ENCODE data around the gene ADARB1.

The ADARB1 gene

DNA sequence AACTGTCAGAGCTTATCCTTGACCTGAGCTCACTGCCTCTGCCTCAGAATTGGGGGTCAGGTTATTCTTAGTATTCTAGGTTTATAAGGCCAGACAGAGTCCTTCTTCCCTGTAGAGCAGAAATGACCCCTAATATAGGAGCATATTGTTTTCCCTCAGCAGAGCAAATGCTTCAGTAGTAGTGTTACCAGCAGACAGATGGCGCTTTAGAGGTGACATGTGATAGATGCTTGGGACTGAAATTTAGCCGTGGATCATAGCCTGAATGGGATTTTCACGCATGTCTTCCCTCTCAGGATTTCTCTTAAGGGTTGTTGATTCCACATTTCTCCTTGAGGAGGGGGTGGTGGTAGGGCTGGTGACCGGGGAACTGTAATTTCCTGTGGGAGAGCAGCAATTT is 24.5 kb downstream of the ADARB1 start:
- no peak for FAIRE-seq

DNA sequence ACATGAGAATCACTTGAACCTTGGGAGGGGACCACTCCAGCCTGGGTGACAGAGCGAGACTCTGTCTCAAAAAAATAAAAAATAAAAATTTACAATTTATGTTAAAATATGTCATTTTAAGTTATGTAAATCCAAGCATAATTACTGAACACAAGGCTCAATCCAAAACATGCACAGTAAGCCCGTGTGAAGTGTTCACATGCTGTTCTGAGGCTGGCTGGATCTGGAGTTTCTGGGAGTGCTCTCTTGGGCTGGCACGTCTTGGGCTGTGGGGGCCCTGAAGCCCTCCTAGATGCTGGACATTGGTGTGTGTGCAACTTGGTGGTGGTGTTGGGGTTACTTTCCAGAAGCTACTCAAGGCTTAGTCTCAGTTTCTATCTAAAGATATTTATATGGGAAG is 25.2 kb downstream of the ADARB1 start:
- FAIRE-seq: no peak

DNA sequence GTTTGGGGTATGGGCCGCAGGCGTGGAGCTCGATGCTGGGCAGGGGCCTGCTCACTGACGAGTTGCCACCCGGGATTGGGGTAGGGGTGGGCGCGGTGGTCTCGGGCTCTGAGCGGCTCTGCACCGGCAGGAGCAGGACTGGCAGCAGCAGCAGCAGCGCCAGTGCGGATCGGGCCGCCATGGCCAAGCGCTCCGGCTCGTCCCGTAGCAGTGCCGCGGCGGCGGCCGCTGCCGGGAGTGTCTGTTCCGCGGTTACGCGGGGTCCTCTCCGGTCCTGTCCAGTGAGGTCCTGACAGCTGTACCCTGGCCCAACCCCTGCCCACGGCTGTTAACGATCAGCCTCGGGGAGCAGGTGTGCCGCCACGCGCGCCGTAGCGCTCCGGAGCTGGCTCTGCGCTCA is 26.5 kb downstream of the ADARB1 start:
- FAIRE-seq: no peak

DNA sequence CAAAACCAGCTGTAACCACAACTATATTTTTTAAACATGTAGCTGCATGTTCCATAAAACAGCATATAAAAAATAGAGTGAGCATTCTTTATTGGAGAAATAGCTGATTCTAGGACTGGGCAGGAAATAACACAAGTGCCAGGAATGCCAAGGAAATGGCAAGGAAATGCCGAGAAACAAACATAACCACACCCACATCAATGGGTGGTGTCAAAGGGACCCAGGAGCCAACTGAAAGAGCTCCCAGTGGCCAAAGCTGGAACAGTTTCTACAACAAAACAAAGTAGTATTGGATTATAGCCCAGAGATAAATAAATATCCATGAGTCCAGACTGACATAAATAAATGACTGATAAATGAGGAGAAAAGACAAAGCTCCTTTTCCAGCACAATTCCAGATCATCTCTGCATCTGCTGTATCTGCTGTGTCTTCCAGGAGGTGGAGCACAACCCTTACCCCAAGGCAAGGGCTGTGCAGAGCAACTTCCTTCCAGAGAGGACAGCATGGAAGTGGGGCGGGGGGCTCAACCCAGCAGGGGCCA is 28.1 kb downstream of the ADARB1 start:
- FAIRE-seq: no peak

DNA sequence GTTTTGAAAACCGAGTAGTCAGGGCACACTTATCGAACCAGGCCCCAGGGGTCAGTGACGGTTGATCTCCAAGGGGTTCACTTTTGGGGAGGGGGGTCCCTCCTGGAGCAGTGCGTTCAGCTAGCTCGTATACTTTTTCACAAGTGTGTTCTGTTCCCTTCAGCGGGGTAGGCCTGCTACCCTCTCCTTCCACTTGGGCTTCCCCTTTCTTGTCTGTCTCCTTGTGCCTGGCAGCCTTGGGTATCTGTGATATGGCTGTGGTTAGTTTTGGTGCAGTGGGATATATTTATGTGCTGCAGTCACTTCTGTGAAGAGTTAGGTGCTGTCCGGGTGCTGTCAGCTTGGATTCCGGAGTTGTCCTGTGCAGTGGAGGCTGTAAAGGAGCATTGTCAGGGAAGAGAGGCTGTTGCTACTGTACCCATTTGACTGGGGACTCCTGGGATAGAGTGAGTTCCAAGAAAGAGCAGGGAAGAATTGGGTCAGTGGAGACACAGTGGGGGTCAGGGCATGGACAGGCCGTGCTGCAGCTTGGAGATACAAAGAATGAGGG is 29.7 kb downstream of the ADARB1 start:
- FAIRE-seq: no peak

DNA sequence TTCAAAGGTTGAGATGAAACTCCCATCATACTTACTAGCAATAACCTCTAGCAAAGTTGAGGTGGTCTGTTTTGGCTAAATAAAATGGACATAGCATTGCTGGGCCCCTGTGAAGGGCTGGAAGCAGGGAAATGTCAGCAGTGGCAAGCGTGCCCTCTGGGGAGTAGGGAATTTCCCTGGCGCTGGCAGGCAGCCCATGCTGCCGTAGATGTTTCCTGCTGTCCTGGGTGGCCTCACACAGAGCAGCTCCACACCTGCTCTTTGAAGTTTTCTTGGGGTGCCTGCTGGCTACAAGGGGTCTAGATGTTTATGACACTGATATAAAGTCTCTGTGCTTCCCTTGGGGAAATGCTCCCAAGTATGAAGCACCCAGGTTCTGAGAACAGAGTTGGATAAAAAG is 30.2 kb downstream of the ADARB1 start:
- no peak for FAIRE-seq

DNA sequence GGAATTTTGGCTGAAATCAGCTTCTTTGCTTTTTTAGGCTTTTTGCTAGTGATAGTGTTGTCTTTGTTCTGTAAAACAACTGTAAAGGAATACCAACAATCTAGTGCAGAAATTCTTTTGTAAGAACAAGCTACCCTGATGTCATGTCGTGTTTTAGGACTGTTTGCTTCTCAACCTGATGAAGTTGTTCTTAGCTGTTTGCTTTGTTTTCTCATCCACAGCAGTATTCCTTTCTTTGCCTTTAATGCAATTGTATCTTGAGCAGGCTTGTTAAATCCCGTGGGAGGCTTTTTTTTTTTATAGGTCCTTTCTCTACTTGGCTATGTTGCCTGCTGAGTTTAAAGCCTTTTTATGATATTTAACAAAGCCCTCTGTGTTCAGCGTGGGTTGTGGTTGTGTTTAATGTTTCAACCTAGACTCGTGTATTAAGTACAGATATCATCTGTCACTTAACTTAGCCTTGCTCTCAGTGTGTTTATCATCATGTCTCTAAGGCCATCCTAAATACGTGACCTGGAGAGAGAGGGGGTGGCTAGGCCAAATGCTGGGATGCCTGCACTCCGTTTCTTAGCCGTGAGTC is 31.6 kb downstream of the ADARB1 start:
- FAIRE-seq: no peak

DNA sequence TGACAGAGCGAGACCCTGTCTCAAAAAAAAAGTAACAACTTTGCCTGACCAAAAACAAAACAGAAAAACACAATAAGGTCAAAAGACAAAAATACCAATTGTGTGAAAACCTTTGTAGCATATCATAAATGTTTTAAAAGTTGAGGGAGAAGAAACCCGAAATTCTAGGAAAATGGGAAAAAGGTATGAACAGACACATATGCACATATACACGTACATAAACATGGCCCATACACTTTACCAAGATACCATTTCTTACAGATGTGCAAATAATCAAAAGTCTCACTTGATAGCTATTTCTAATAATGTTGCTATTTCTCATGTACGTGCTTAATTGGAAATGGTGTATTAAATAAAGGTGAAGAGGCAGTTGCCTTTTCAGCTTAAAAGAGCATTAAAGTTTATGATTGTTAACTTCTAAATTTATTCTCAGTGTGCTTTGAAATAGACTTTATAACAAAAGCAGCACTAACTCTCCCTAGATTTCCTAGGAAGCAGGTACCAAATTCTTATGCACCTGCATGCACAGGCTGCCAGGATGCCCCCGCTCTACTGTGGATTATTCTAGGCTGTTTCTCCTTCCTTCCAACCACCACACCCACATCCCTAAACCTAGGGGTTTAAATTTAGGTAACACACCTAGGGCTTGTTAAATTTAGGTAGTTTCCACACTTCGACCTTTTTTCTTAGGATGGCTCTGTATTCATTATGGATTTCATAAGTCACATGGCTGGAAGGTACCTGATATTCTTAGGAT is 33.8 kb downstream of the ADARB1 start:
- FAIRE-seq: no peak

DNA sequence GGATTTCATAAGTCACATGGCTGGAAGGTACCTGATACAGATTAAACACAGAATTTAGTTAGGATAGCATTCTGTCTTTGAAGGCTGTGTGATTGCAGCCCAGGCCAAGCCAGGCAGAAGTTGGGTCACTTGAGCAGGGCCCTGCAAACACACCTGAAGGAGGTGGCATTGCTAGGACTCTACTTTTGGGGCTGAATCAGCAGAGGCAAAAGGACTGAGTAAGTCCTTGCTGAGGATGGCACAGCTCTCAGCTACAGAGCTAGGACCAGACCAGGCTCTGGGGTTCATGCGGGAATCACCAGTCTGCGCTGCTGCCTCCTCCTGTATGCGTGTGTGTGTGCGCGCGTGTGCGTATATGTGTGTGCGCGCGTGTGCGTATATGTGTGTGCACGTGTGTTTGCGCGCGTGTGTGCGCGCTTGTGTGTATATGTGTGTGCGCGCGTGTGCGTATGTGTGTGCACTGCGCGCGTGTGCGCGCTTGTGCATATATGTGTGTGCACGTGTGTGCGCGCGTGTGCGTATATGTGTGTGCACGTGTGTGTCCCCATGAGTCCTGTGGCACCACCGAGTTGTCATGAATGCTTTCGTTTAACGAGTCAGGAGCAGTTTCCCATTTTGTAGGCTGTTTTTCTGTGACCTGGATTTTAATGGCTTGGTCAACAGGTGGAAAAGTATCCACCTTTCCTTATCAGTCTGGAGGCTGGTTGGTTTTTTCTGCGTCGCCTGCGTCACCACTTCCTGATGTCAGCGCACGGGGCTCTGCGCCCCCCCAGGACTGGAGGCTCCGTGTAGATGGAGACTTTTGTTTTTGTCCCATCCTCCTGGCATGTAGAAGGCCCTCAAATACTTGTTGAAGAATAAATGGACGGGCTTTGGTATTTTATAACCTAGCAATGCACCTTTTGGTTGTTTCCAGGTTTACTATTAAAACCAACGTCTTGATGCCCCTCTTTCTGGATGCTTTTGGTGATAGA is 34.7 kb downstream of the ADARB1 start:
- no peak for FAIRE-seq

DNA sequence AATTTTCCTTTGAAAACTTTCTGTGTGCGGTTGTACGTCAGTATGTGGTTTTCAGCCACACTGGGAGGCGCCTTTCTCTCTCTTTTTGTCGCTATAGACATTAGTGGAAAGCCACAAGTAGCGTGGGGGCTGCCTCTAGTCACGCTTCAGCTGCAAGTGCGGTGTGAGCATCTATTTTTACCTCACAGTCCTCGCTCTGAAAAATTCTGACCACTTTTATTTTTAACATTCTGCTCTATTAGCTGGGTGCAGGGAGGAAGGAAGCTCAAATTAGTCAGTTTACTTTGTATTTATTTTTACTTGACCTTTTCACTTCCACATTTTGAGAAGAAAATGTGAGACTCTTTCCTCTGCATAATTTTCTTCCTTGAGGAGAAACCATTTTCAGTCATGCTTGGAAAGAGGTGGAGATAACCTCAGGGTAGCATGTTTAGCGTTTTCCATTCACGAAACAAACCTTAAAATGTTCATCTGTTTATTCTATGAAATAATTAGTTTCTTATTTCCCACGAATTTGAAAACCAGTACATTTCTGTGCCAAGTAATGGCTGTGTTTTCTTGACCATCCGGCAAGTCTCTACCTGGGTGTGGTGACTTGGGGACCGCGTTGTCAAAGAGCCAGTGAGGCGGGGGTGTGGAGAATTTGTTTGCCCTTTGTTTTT is 35.6 kb downstream of the ADARB1 start:
- no peak for FAIRE-seq

DNA sequence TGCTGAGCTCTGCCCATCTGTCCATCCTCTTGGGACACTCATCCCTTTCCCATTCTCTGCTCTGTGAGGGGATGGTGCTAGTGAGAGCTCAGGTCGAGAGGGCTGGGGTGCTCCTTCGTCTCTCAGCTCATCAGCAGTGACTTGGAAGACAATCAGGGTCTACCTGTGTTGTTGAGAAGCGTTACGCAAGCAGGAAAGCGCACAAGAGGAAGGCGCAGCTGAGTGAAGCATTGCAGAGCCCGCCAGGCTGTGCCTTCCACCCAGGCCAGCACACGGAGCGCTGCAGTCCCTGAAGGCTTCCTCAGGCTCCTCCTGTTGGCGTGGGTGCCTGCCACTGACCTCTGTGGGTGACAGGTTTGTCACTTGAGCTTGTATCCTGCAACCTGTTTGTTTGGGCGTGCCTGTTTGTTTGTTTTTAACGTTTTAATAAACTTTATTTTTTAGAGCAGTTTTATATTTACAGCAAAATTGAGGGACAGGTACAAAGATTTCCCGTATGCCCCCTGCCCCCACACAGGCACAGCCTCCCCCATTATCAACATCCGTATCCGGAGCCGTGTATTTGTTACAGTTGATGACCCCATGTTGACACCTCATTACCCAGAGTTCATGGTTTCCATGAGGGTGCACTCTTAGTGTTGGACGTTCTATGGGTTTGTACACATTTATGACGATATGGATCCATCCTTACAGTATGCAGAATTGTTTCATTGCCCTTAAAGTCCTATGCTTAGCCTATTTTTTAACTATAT is 36.7 kb downstream of the ADARB1 start:
- no peak for FAIRE-seq

DNA sequence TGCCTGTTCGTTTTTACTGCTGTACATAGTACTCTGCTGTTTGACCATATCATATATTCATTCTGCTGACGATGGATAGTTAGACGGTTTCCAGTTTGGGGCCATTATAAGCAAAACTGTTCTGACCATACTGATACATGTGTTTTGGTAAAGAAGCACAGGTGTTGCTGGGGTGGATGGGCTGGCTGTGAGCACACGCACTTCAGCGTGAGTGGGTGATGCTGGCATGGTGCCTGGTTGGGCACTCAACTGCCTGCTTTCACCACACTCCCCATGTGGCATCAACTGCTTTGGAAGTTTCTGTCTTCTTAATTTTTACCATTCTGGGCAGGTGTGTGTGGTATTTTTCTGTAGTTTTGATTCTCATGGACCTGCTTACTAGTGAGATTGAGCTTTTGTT is 37.3 kb downstream of the ADARB1 start:
- no peak for FAIRE-seq

DNA sequence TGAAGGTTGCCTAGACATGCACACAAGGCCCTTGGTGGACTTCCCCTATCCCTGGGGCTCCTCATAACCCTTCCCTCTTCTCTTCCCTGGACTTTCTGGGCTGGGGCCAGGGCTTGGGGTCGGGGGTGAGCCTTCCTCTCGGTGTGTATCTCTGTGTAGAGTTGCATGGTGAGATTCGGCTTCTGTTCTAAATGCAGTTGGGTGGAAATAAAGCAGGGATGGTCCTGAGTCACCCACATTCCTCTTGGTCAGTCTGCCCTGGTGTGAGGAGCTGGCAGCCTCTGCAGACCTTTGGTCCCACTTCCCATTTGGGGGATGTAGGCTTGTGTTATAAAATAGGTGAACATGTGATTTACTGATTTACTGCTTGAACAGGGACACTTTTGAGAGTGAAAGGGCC is 38.0 kb downstream of the ADARB1 start:
- FAIRE-seq: no peak

DNA sequence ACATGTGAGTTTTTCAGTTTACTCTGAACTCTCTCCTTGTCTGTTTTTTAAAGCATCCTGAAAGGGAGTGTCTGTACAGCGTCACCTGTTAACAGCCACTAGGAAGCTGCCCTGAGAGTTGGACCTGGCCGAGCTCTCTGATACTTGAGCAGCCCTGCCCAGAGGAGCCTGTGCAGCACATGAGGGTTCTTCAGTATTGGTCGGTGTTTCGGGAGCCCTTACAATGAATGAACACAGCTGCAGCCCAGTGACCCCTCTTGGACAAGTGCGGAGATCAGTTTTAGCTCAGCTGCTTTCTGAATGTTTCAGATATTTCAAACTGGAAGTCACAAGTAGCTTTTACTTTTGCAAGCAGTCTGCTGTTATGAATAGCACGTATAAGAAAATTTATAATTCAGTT is 39.2 kb downstream of the ADARB1 start:
- no peak for FAIRE-seq

DNA sequence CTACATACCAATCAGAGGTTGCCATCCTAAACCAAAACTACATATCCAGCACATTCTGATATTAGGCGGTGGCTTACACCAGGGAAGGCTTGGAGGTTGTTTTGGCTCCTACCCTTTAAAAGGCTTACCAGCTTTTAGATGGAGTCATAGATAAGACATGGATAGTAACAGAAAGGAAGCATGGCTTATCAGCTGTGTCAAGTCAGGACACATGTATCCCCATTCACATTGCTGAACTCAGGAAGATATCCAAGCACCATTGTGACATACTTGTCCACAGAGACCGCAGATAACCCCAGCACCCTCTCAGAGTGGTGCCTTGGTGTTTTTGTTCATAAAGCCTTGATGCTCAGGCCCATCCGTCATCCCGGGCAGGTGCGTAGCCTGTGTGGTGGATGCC is 39.7 kb downstream of the ADARB1 start:
- FAIRE-seq: no peak

DNA sequence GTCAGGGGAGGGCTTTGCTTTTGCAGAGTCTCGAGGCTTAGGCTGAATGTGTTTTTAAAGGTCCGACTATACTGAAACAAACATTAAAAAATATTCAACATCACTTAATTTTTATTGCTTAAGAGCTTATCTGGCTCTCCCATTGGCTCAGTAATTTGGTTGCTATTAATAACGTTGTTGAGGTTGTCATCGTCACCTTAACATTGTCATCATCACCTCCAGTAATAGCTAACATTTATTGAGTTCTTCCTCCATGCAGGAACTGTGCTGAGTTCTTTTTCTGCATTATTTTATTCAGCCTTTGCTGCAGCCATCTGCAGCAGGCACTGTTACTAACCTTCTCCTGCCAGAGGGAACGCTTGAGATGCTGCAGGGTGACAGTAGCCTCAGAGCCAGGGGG is 40.1 kb downstream of the ADARB1 start:
- no peak for FAIRE-seq

DNA sequence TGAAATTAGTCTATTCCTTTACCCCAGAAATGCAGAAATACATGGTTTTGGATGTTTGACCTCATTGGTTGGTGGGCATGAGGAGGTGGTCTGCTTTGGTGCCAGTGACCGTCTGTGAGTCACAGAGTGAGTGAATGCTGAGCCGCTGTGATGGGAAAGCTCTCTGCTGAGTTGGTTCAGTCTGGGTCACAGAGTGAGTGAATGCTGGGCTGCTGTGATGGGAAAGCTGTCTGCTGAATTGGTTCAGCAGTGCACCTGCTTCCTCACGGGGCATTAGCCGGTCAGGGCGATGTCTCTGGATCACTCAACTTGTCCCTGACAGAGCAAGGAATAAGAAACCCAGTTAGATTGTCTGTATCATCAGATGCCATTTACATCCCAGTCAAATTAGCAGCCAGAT is 40.8 kb downstream of the ADARB1 start:
- FAIRE-seq: no peak

DNA sequence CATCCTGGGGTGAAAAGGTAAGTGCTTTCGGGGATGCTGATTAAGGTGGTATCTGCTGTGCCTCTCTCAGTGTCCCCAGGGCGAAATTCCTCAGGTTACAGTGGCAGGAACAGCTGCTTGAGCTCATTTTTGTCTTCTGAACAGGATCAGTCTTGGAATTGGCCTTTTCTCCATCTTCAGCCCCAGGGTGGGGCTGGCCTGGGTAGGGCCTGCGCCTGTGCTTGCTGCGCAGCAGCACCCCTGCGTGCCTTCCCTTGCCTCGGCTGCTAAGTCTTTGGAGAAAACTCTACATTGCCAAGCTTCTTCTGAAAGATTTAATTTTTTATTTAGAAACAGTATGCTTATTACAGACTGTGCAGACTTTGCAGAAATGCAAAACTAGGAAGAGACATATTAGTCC is 41.7 kb downstream of the ADARB1 start:
- no peak for FAIRE-seq

DNA sequence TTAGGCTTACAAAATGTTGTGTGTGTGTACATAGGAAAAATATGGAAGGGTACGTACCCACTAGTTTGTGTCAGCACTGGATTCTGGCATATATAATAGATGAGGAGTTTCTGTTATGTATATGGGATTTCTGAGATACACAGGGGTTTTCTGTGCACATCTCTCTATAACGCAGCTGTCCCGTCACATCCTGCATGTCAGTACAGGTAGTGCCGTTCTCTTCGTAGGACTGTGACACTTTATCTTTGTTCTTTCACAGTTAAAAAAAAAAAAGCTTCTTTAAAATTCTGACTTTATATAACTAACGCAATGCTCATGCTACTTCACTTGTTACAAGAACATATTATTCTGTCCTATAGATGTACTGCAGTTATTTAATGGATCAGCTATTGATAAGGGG is 42.9 kb downstream of the ADARB1 start:
- FAIRE-seq: no peak

DNA sequence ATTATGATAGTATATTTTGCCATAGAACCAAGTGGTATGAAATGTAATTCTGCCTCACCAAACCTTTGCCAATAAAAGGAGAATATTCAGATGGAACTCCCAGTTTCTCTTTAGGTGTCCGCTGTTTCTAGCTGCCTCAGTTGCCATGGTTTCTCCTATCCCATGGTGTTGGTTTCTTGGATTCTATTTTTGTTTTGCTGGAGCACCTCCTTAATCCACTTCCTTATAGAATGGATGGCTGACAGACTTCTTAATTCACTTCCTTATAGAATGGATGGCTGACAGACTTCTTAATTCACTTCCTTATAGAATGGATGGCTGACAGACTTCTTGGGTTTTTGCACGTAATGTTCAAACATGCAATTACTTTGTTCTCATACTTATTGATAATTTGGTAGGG is 43.7 kb downstream of the ADARB1 start:
- no peak for FAIRE-seq

DNA sequence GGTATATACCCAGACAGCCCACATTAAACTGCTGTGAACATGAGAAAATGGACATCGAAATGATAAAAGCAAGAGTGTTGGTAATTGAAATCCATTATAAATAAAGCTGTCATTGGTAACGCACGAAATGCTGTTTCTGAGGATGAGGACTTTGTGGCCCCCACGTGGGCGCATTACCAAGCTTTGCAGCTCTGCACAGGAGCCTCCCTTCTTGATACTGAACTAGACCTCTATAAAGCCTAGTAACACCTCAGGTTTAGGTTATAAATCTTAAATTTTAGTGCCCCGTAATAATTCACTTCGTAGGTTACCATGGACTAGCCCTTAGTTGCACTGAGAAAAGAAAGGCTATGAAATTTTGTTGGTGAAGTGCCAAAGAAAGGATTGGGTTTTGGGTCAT is 45.4 kb downstream of the ADARB1 start:
- FAIRE-seq: no peak

DNA sequence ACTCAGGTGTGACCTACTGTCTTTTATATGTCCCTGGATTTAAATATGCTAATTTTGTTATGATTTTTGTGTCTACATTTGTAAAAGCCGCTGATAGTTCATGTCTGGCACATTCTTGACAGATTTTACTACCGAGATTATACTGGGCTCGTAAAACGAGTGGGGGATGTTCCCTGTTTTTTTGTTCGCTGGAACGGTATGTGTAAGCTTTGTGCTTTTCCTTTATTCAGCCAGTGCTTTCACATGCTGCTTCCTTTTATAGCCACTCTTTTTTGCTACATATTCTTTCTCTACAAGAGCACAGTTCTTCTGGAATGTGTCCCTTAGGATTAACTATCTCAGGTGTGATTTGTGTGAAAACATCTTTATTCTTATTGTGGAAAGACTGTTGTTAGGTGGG is 46.6 kb downstream of the ADARB1 start:
- no peak for FAIRE-seq
